ENCODE results near the gene GMFB. TPM values are rescaled to one million over a fixed set of nuclear protein-coding genes. Genes with fewer than 3 reads are reported as not detected.

Gene GMFB
- total and polyA plus RNA-seq, 9 of the 15 experiments (the other 6 are each of a cell fraction or from before 2014, with no cell fraction given), result 14.0 to 31.7 (median 20.5) TPM

- Histone ChIP-seq H3K9me3 (replicated peaks; ENCODE audit: control insufficient read depth, insufficient read depth, low read depth, low read length) (no peaks in the 10 kb centered on the region), H4K20me1 (replicated peaks; ENCODE audit: control insufficient read depth, insufficient read depth, low read length) (no peaks in the 10 kb centered on the region), H3K9me1 (ENCODE audit: control insufficient read depth, insufficient read depth, low read length) (no peaks in the 10 kb centered on the region), H3K4me3 (no peak overlapping the region), H3K36me3 (ENCODE audit: control insufficient read depth, insufficient read depth, low read length) (peaks cover 66% of the 10 kb centered on the region), H3K27me3 (ENCODE audit: control insufficient read depth in 2 of 2, insufficient read depth in 2 of 2, low read length in 2 of 2) (no peaks in the 10 kb centered on the region), H3K4me2 (ENCODE audit: insufficient read depth, low read length) (no peak overlapping the region), H2AFZ (ENCODE audit: low read depth, low read length) (no peak overlapping the region), H3K9ac (ENCODE audit: insufficient read depth in 1 of 2, low read depth in 2 of 2, low read length in 2 of 2) (no peak overlapping the region), H3K27ac (ENCODE audit: extremely low read depth, low read depth, low read length) (no peak overlapping the region), H3K4me1 (replicated peaks in 1 of 2; ENCODE audit: control insufficient read depth in 2 of 2, insufficient read depth in 2 of 2, low read length in 2 of 2) (no peaks in the 10 kb centered on the region; a peak in 1 of 5 replicates), H3K79me2 (ENCODE audit: control insufficient read depth, insufficient read depth, low read length) (no peaks in the 10 kb centered on the region)
- ATAC-seq (no peak), DNase-seq (ENCODE audit: extremely low read depth in 1 of 4, low spot score in 3 of 4) (no peak), FAIRE-seq (no peak)
- no TSS peak for BruUV-seq (replicated peaks)
- ChIA-PET POLR2A (interaction anchor here (0.7 to 2.0 kb wide), 4 partner anchors 11 to 958 kb away, joined by 3 to 7 read pairs (median 3); no protein-coding TSS in a partner anchor), CTCF (ENCODE audit: low intra/inter-chr PET ratio) (no interaction called here)
- TF ChIP-seq DACH1 (IDR thresholded peaks at IDR 0.05; ENCODE audit: partially characterized antibody) (peak; percentile 6), RFX1 (IDR thresholded peaks at IDR 0.05) (peak; percentile 56), MCM3 (IDR thresholded peaks at IDR 0.05) (no peak)
- in situ Hi-C loops (cut with MboI) (no loop called here), intact Hi-C loops (cut with micrococcal nuclease) (no loop called here)
- WGBS (ENCODE audit: insufficient coverage, low coverage, missing lambda C conversion rate), result 91% methylated on average over 2 of the region's 2 CpGs
Measured at GRCh38 chr14:54425068-54425467, 63.7 kb downstream of the GMFB start.

Other genes with a start within 250 kb of the GMFB start
- gene CDKN3, start 92.0 kb downstream of the GMFB start, total RNA-seq (2014; rRNA removed), result 41.5 and 46.3 TPM in 2 replicates
- gene CDKN3, start 92.0 kb downstream of the GMFB start, total RNA-seq (2014; rRNA removed; fragmentation: Illumina TruSeq; extraction: Trizol), result 60.4 and 62.4 TPM in 2 replicates
- gene CDKN3, start 92.0 kb downstream of the GMFB start, total RNA-seq (2015; rRNA removed; fragmentation: Illumina TruSeq; extraction: Trizol), result 58.3 and 62.4 TPM in 2 replicates
- gene CDKN3, start 92.0 kb downstream of the GMFB start, total RNA-seq (2021), result 41.3 and 46.5 TPM in 2 replicates
- 75.1 and 98.8 TPM in 2 replicates for gene CDKN3, start 92.0 kb downstream of the GMFB start, polyA plus RNA-seq (2011; rRNA removed)
- gene CDKN3, start 92.0 kb downstream of the GMFB start, polyA plus RNA-seq (2014; fragmentation: Illumina TruSeq; extraction: Trizol), result 68.8 and 83.6 TPM in 2 replicates
- gene CDKN3, start 92.0 kb downstream of the GMFB start, polyA plus RNA-seq (2014; fragmentation: Nextera tagmentation; extraction: Ambion mirVana), result 100 to 1,000 TPM; 127 to 128 TPM
- gene CDKN3, start 92.0 kb downstream of the GMFB start, polyA plus RNA-seq (2014; rRNA removed), result 70.7 and 78.2 TPM in 2 replicates
- gene CNIH1, start 47.6 kb downstream of the GMFB start, total RNA-seq (2014; rRNA removed), result 13.9 and 23.0 TPM in 2 replicates
- gene CNIH1, start 47.6 kb downstream of the GMFB start, total RNA-seq (2014; rRNA removed; fragmentation: Illumina TruSeq; extraction: Trizol), result 66.7 and 76.5 TPM in 2 replicates
- gene CNIH1, start 47.6 kb downstream of the GMFB start, total RNA-seq (2015; rRNA removed; fragmentation: Illumina TruSeq; extraction: Trizol), result 46.6 and 56.9 TPM in 2 replicates
- gene CNIH1, start 47.6 kb downstream of the GMFB start, total RNA-seq (2021), result 71.3 and 79.6 TPM in 2 replicates
- gene CNIH1, start 47.6 kb downstream of the GMFB start, polyA plus RNA-seq (2011; rRNA removed), result 182 and 185 TPM in 2 replicates
- 116 and 120 TPM in 2 replicates for gene CNIH1, start 47.6 kb downstream of the GMFB start, polyA plus RNA-seq (2014; fragmentation: Illumina TruSeq; extraction: Trizol)
- 100 to 1,000 TPM; 253 to 283 TPM for gene CNIH1, start 47.6 kb downstream of the GMFB start, polyA plus RNA-seq (2014; fragmentation: Nextera tagmentation; extraction: Ambion mirVana)
- 77.3 and 95.9 TPM in 2 replicates for gene CNIH1, start 47.6 kb downstream of the GMFB start, polyA plus RNA-seq (2014; rRNA removed)
- gene CGRRF1, start 20.9 kb upstream of the GMFB start, total RNA-seq (2014; rRNA removed), result 1.9 and 3.0 TPM in 2 replicates
- gene CGRRF1, start 20.9 kb upstream of the GMFB start, total RNA-seq (2014; rRNA removed; fragmentation: Illumina TruSeq; extraction: Trizol), result 4.7 and 4.8 TPM in 2 replicates
- 3.3 and 3.7 TPM in 2 replicates for gene CGRRF1, start 20.9 kb upstream of the GMFB start, total RNA-seq (2015; rRNA removed; fragmentation: Illumina TruSeq; extraction: Trizol)
- gene CGRRF1, start 20.9 kb upstream of the GMFB start, total RNA-seq (2021), result 4.6 and 7.6 TPM in 2 replicates
- 4.3 and 7.1 TPM in 2 replicates for gene CGRRF1, start 20.9 kb upstream of the GMFB start, polyA plus RNA-seq (2011; rRNA removed)
- gene CGRRF1, start 20.9 kb upstream of the GMFB start, polyA plus RNA-seq (2014; fragmentation: Illumina TruSeq; extraction: Trizol), result 2.4 and 3.5 TPM in 2 replicates
- gene CGRRF1, start 20.9 kb upstream of the GMFB start, polyA plus RNA-seq (2014; fragmentation: Nextera tagmentation; extraction: Ambion mirVana), result 10 to 100 TPM; 13.5 to 15.8 TPM
- gene CGRRF1, start 20.9 kb upstream of the GMFB start, polyA plus RNA-seq (2014; rRNA removed), result 2.3 and 2.8 TPM in 2 replicates
- 3.2 and 3.8 TPM in 2 replicates for gene SAMD4A, start 78.1 kb upstream of the GMFB start, total RNA-seq (2014; rRNA removed)
- 4.1 and 4.6 TPM in 2 replicates for gene SAMD4A, start 78.1 kb upstream of the GMFB start, total RNA-seq (2014; rRNA removed; fragmentation: Illumina TruSeq; extraction: Trizol)
- gene SAMD4A, start 78.1 kb upstream of the GMFB start, total RNA-seq (2015; rRNA removed; fragmentation: Illumina TruSeq; extraction: Trizol), result 3.3 and 4.0 TPM in 2 replicates
- 6.8 TPM in 2 replicates for gene SAMD4A, start 78.1 kb upstream of the GMFB start, total RNA-seq (2021)
- 3.4 and 3.9 TPM in 2 replicates for gene SAMD4A, start 78.1 kb upstream of the GMFB start, polyA plus RNA-seq (2011; rRNA removed)
- 4.1 and 4.6 TPM in 2 replicates for gene SAMD4A, start 78.1 kb upstream of the GMFB start, polyA plus RNA-seq (2014; fragmentation: Illumina TruSeq; extraction: Trizol)
- 1 to 10 TPM in 1 of 2 experiments, under 1 TPM in 1; 0.66 to 1.9 TPM for gene SAMD4A, start 78.1 kb upstream of the GMFB start, polyA plus RNA-seq (2014; fragmentation: Nextera tagmentation; extraction: Ambion mirVana)
- gene SAMD4A, start 78.1 kb upstream of the GMFB start, polyA plus RNA-seq (2014; rRNA removed), result 3.0 and 3.5 TPM in 2 replicates